ENCODE data around the gene BNC2. TPM values are rescaled to one million over a fixed set of nuclear protein-coding genes. Genes with fewer than 3 reads are reported as not detected.

Gene BNC2
- total and polyA plus RNA-seq, 4 experiments from 2014 or later: not detected

DNA sequence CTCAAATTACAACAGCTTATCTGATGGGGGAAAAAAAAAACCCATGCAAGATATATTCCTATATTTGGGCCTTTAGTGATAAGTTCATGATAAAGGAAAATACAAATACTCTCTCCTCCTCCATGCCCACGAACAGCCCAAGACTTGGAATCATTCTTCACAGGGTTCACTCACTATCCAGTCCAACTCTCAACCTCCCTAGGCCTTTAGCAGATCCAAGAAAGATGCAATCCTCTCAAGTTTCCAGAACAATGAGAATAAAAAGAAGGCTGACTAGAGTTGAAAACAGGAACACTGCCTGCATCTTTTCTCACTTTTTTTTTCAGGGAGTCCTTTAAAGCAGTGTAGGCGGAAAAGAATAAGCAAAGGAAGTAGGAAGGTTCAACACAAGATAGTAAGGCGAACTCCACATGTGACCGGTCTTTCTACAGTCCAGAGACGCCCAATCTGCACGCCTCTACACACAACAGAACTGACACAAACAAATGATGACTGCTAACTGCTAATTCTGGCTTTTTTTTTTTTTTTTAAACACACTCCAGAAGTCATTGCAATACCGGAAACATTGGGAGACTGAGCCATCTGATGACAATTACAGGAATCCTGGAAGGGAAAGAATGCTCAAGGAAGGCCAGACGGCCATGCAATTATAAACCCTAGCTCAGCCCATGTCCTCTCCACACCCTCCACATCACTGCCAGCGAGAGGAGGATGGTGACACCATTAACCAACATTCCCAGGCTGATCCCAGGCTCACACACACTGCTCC is 75.4 kb downstream of the BNC2 start:
- Histone ChIP-seq H3K4me3 (ENCODE audit: low read length in 2 of 2) (no peak overlapping the region), H3K27ac (ENCODE audit: low read depth, low read length) (no peak overlapping the region), H3K4me1 (ENCODE audit: insufficient read depth, low read length) (no peaks in the 10 kb centered on the region), H3K9me3 (ENCODE audit: control insufficient read depth in 1 of 2, low read length in 2 of 2) (no peaks in the 10 kb centered on the region), H3K36me3 (ENCODE audit: insufficient read depth, low read length) (no peaks in the 10 kb centered on the region), H3K27me3 (ENCODE audit: insufficient read depth, low read length) (no peaks in the 10 kb centered on the region)
- ChIA-PET POLR2A (ENCODE audit: partially characterized antibody) (no interaction called here), CTCF (ENCODE audit: partially characterized antibody) (no interaction called here)
- Mint-ChIP-seq H3K27me3 (no peaks in the 10 kb centered on the region), H3K36me3 (no peaks in the 10 kb centered on the region), H3K27ac (no peak overlapping the region), H3K4me1 (no peaks in the 10 kb centered on the region), H3K4me3 (no peak overlapping the region), H3K9me3 (peaks cover 0 to 16% (median 5%) of the 10 kb centered on the region in 8 donors)
- no peak for DNase-seq
- intact Hi-C loops (cut with micrococcal nuclease): no loop called here

GRCh38 chr9:16794103-16794502 is 76.4 kb downstream of the BNC2 start:
- Mint-ChIP-seq H3K27ac (no peak overlapping the region), H3K4me3 (no peak overlapping the region)

DNA sequence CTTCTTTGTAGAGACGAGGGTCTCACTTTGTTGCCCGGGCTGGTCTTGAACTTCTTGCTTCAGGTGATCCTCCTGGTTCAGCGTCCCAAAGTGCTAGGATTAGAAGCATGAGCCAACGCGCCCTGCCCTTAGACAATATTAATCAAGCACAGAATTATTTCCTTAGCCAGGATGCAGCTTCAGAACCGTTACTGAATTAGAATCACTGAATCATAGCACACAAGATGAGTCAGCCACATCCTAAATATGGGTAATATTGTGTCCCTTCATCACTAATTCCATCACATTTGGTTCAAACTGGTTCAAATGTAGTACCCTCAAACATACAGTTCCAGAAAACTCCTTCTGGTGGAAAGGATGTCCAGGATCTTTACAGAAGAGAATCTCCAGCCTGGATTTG is 82.7 kb downstream of the BNC2 start:
- H3K9me3 Mint-ChIP-seq: peaks cover 2 to 35% (median 13%) of the 10 kb centered on the region in 8 donors
- ChIA-PET POLR2A (ENCODE audit: partially characterized antibody) (no interaction called here), CTCF (ENCODE audit: partially characterized antibody) (no interaction called here)
- no peak for DNase-seq
- H3K4me3 ChIP-seq (ENCODE audit: low read length in 2 of 2): no peak overlapping the region
- H3K4me3 Mint-ChIP-seq: no peak overlapping the region
- H3K27me3 ChIP-seq (ENCODE audit: insufficient read depth, low read length): no peaks in the 10 kb centered on the region
- H3K36me3 Mint-ChIP-seq: no peaks in the 10 kb centered on the region
- no peaks in the 10 kb centered on the region for H3K4me1 Mint-ChIP-seq
- H3K27ac Mint-ChIP-seq: no peak overlapping the region
- H3K4me1 ChIP-seq (ENCODE audit: insufficient read depth, low read length): no peaks in the 10 kb centered on the region
- no peak overlapping the region for H3K27ac ChIP-seq (ENCODE audit: low read depth, low read length)
- no peaks in the 10 kb centered on the region for H3K27me3 Mint-ChIP-seq
- intact Hi-C loops (cut with micrococcal nuclease): no loop called here
- no peaks in the 10 kb centered on the region for H3K9me3 ChIP-seq (ENCODE audit: control insufficient read depth in 1 of 2, low read length in 2 of 2)
- H3K36me3 ChIP-seq (ENCODE audit: insufficient read depth, low read length): no peaks in the 10 kb centered on the region

More at GRCh38 chr9:16794103-16794502, 76.4 kb downstream of the BNC2 start:
- intact Hi-C loops (cut with micrococcal nuclease): no loop called here
- DNase-seq: no peak
- no peak overlapping the region for H3K4me3 ChIP-seq (ENCODE audit: low read length in 2 of 2)
- H3K36me3 ChIP-seq (ENCODE audit: insufficient read depth, low read length): no peaks in the 10 kb centered on the region
- ChIA-PET POLR2A (ENCODE audit: partially characterized antibody) (no interaction called here), CTCF (ENCODE audit: partially characterized antibody) (no interaction called here)
- H3K9me3 ChIP-seq (ENCODE audit: control insufficient read depth in 1 of 2, low read length in 2 of 2): no peaks in the 10 kb centered on the region
- H3K27me3 ChIP-seq (ENCODE audit: insufficient read depth, low read length): no peaks in the 10 kb centered on the region
- Mint-ChIP-seq H3K9me3 (peaks cover 0 to 16% (median 7%) of the 10 kb centered on the region in 8 donors), H3K4me1 (no peaks in the 10 kb centered on the region), H3K27me3 (no peaks in the 10 kb centered on the region), H3K36me3 (no peaks in the 10 kb centered on the region)
- H3K4me1 ChIP-seq (ENCODE audit: insufficient read depth, low read length): no peaks in the 10 kb centered on the region
- H3K27ac ChIP-seq (ENCODE audit: low read depth, low read length): no peak overlapping the region

- ChIA-PET POLR2A (ENCODE audit: partially characterized antibody) (no interaction called here), CTCF (ENCODE audit: partially characterized antibody) (no interaction called here)
- Mint-ChIP-seq H3K36me3 (no peaks in the 10 kb centered on the region), H3K27ac (no peak overlapping the region), H3K4me3 (no peak overlapping the region), H3K4me1 (no peaks in the 10 kb centered on the region), H3K9me3 (peaks cover 2 to 40% (median 9%) of the 10 kb centered on the region in 8 donors), H3K27me3 (no peaks in the 10 kb centered on the region)
- Histone ChIP-seq H3K9me3 (ENCODE audit: control insufficient read depth in 1 of 2, low read length in 2 of 2) (no peaks in the 10 kb centered on the region), H3K4me3 (ENCODE audit: low read length in 2 of 2) (no peak overlapping the region), H3K36me3 (ENCODE audit: insufficient read depth, low read length) (no peaks in the 10 kb centered on the region), H3K27me3 (ENCODE audit: insufficient read depth, low read length) (no peaks in the 10 kb centered on the region), H3K4me1 (ENCODE audit: insufficient read depth, low read length) (no peaks in the 10 kb centered on the region), H3K27ac (ENCODE audit: low read depth, low read length) (no peak overlapping the region)
- intact Hi-C loops (cut with micrococcal nuclease): no loop called here
- DNase-seq: no peak
Measured at GRCh38 chr9:16784002-16784401, 86.5 kb downstream of the BNC2 start.

DNA sequence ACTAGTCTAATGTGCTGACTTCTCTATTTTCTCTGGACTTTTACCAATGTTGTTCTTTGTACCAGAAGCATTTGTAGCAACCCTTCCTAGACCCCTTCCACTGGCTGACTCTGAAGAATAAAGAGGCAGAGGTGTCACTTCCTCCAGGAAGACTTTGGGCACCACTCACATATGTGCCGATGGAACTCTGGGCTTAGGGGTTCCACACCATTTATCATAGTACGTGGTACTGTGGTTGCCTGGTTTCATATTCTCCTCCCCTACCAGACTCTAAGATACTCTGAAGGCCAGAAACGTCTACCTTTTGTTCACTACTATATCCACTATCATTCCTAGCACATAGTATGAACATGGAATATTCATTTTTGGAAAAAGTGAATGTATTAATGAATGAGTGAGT is 88.0 kb downstream of the BNC2 start:
- CTCF ChIA-PET (ENCODE audit: partially characterized antibody): no interaction called here
- no peaks in the 10 kb centered on the region for H3K27me3 ChIP-seq (ENCODE audit: insufficient read depth, low read length)

GRCh38 chr9:16775330-16775729 is 95.1 kb downstream of the BNC2 start:
- H3K36me3 ChIP-seq (ENCODE audit: insufficient read depth, low read length): no peaks in the 10 kb centered on the region
- ChIA-PET CTCF (ENCODE audit: partially characterized antibody) (no interaction called here), POLR2A (ENCODE audit: partially characterized antibody) (no interaction called here)
- no peaks in the 10 kb centered on the region for H3K4me1 ChIP-seq (ENCODE audit: insufficient read depth, low read length)
- Mint-ChIP-seq H3K36me3 (no peaks in the 10 kb centered on the region), H3K9me3 (peaks cover 0 to 12% (median 5%) of the 10 kb centered on the region in 8 donors), H3K4me3 (no peak overlapping the region), H3K27me3 (no peaks in the 10 kb centered on the region), H3K27ac (no peak overlapping the region), H3K4me1 (no peaks in the 10 kb centered on the region)
- no peak for DNase-seq
- no peak overlapping the region for H3K27ac ChIP-seq (ENCODE audit: low read depth, low read length)
- intact Hi-C loops (cut with micrococcal nuclease): no loop called here
- H3K9me3 ChIP-seq (ENCODE audit: control insufficient read depth in 1 of 2, low read length in 2 of 2): no peaks in the 10 kb centered on the region
- H3K4me3 ChIP-seq (ENCODE audit: low read length in 2 of 2): no peak overlapping the region
- no peaks in the 10 kb centered on the region for H3K27me3 ChIP-seq (ENCODE audit: insufficient read depth, low read length)

More for the DNA sequence above, 88.0 kb downstream of the BNC2 start:
- Histone ChIP-seq H3K27ac (ENCODE audit: low read depth, low read length) (no peak overlapping the region), H3K4me3 (ENCODE audit: low read length in 2 of 2) (no peak overlapping the region), H3K4me1 (ENCODE audit: insufficient read depth, low read length) (no peaks in the 10 kb centered on the region), H3K9me3 (ENCODE audit: control insufficient read depth in 1 of 2, low read length in 2 of 2) (no peaks in the 10 kb centered on the region), H3K36me3 (ENCODE audit: insufficient read depth, low read length) (no peaks in the 10 kb centered on the region)
- H3K4me3 Mint-ChIP-seq: no peak overlapping the region
- H3K27me3 Mint-ChIP-seq: no peaks in the 10 kb centered on the region
- intact Hi-C loops (cut with micrococcal nuclease): no loop called here
- H3K36me3 Mint-ChIP-seq: no peaks in the 10 kb centered on the region
- peaks cover 0 to 31% (median 8%) of the 10 kb centered on the region in 8 donors for H3K9me3 Mint-ChIP-seq
- no peak for DNase-seq
- POLR2A ChIA-PET (ENCODE audit: partially characterized antibody): no interaction called here
- H3K27ac Mint-ChIP-seq: no peak overlapping the region
- no peaks in the 10 kb centered on the region for H3K4me1 Mint-ChIP-seq

GRCh38 chr9:16773617-16774016 is 96.9 kb downstream of the BNC2 start:
- H3K4me1 Mint-ChIP-seq: no peaks in the 10 kb centered on the region
- H3K4me1 ChIP-seq (ENCODE audit: insufficient read depth, low read length): no peaks in the 10 kb centered on the region
- H3K27ac ChIP-seq (ENCODE audit: low read depth, low read length): no peak overlapping the region
- no peaks in the 10 kb centered on the region for H3K9me3 ChIP-seq (ENCODE audit: control insufficient read depth in 1 of 2, low read length in 2 of 2)
- intact Hi-C loops (cut with micrococcal nuclease): no loop called here
- no peak overlapping the region for H3K4me3 ChIP-seq (ENCODE audit: low read length in 2 of 2)
- H3K9me3 Mint-ChIP-seq: peaks cover 0 to 11% (median 4%) of the 10 kb centered on the region in 8 donors
- no peak overlapping the region for H3K27ac Mint-ChIP-seq
- ChIA-PET POLR2A (ENCODE audit: partially characterized antibody) (no interaction called here), CTCF (ENCODE audit: partially characterized antibody) (no interaction called here)
- no peaks in the 10 kb centered on the region for H3K27me3 Mint-ChIP-seq
- no peak for DNase-seq
- H3K36me3 ChIP-seq (ENCODE audit: insufficient read depth, low read length): no peaks in the 10 kb centered on the region
- no peaks in the 10 kb centered on the region for H3K36me3 Mint-ChIP-seq
- no peak overlapping the region for H3K4me3 Mint-ChIP-seq
- H3K27me3 ChIP-seq (ENCODE audit: insufficient read depth, low read length): no peaks in the 10 kb centered on the region

Data from CD4-positive, alpha-beta memory T cell (primary cell).